HS-27A (cell line): ENCODE measurements around the gene KRTAP10-11.
"Not testable (repeated sequence)": the region's sequence is repeated elsewhere in the genome, so short reads cannot be mapped to it uniquely, and the experiment has no call there.

Experiments used
- DNase-seq: peaks from one replicate; pipeline ENCODE4 v3.0.0-alpha.2; 2012; ENCODE audit warnings: low read depth, missing footprints

The KRTAP10-11 gene

GRCh38 chr21:44639331-44639655 is 6.9 kb upstream of the KRTAP10-11 start:
- no peak for DNase-seq

GRCh38 chr21:44640761-44641160 is 5.5 kb upstream of the KRTAP10-11 start:
- DNase-seq: no peak

- no peak for DNase-seq
Measured at GRCh38 chr21:44643741-44644310, 2.4 kb upstream of the KRTAP10-11 start.

GRCh38 chr21:44644878-44645277 is 1.3 kb upstream of the KRTAP10-11 start:
- no peak for DNase-seq

- DNase-seq: no peak
Measured at GRCh38 chr21:44647222-44647552, 973 bp downstream of the KRTAP10-11 start.

- no peak for DNase-seq
Measured at GRCh38 chr21:44648557-44649311, 2.5 kb downstream of the KRTAP10-11 start.

- DNase-seq: no peak
Measured at GRCh38 chr21:44649521-44650100, 3.4 kb downstream of the KRTAP10-11 start.

- no peak for DNase-seq
Measured at GRCh38 chr21:44650265-44650972, 4.2 kb downstream of the KRTAP10-11 start.

- no peak for DNase-seq
Measured at GRCh38 chr21:44650973-44651675, 4.9 kb downstream of the KRTAP10-11 start.

GRCh38 chr21:44653123-44653522 is 6.9 kb downstream of the KRTAP10-11 start:
- no peak for DNase-seq

- DNase-seq: no peak
Measured at GRCh38 chr21:44653656-44654575, 7.7 kb downstream of the KRTAP10-11 start.

- no peak for DNase-seq
Measured at GRCh38 chr21:44654576-44655175, 8.5 kb downstream of the KRTAP10-11 start, which contains the start of gene KRTAP12-4. Gene KRTAP12-4 (minus strand): TSS chr21:44654659. CDS start chr21:44654614, 45 bp downstream.

GRCh38 chr21:44656868-44657267 is 10.7 kb downstream of the KRTAP10-11 start:
- no peak for DNase-seq

GRCh38 chr21:44657635-44658540 is 11.7 kb downstream of the KRTAP10-11 start, which contains the start of gene KRTAP12-3:
Gene KRTAP12-3 (plus strand): TSS chr21:44657932. CDS start chr21:44657980, 48 bp downstream.
- no peak for DNase-seq

GRCh38 chr21:44658541-44658910 is 12.3 kb downstream of the KRTAP10-11 start:
- DNase-seq: no peak

GRCh38 chr21:44658913-44659595 is 12.8 kb downstream of the KRTAP10-11 start:
- no peak for DNase-seq

- not testable (repeated sequence) for DNase-seq
Measured at GRCh38 chr21:44661567-44661966, 15.4 kb downstream of the KRTAP10-11 start.

GRCh38 chr21:44664691-44665090 is 18.5 kb downstream of the KRTAP10-11 start:
- DNase-seq: no peak
